ENCODE measurements around the gene AMBRA1.
A peak's percentile ranks its signal among the peaks of the same experiment; 100 is the strongest.

AMBRA1 gene

GRCh38 chr11:46387456-46387855, 206.4 kb downstream of the AMBRA1 start:
- Histone ChIP-seq H3K36me3 (ENCODE audit: insufficient read depth, low read length) (no peaks in the 10 kb centered on the region), H3K27me3 (ENCODE audit: control insufficient read depth in 1 of 2, insufficient read depth in 2 of 2, low read length in 2 of 2) (peaks cover 27 to 85% of the 10 kb centered on the region in 2 donors), H3K9me3 (ENCODE audit: low read length) (no peaks in the 10 kb centered on the region), H3K27ac (ENCODE audit: low read depth, low read length) (no peak overlapping the region), H3K4me1 (ENCODE audit: insufficient read depth, low read length) (peaks cover 13% of the 10 kb centered on the region), H3K9ac (ENCODE audit: low read length) (no peak overlapping the region), H3K4me3 (ENCODE audit: low read depth in 1 of 2, low read length in 2 of 2) (no peak overlapping the region)

- Histone ChIP-seq H3K4me1 (ENCODE audit: insufficient read depth, low read length) (peaks cover 14% of the 10 kb centered on the region), H3K27me3 (ENCODE audit: control insufficient read depth in 1 of 2, insufficient read depth in 2 of 2, low read length in 2 of 2) (peaks cover 27 to 88% of the 10 kb centered on the region in 2 donors)
Observed at GRCh38 chr11:46386674-46387073, 207.1 kb downstream of the AMBRA1 start.

GRCh38 chr11:46386005-46386578, 207.7 kb downstream of the AMBRA1 start:
- H3K27me3 ChIP-seq (ENCODE audit: control insufficient read depth in 1 of 2, insufficient read depth in 2 of 2, low read length in 2 of 2), result peaks cover 27 to 85% of the 10 kb centered on the region in 2 donors

More at GRCh38 chr11:46386674-46387073, 207.1 kb downstream of the AMBRA1 start:
- H3K27ac ChIP-seq (ENCODE audit: low read depth, low read length), result no peak overlapping the region
- no peak overlapping the region for H3K9ac ChIP-seq (ENCODE audit: low read length)
- no peaks in the 10 kb centered on the region for H3K9me3 ChIP-seq (ENCODE audit: low read length)
- no peaks in the 10 kb centered on the region for H3K36me3 ChIP-seq (ENCODE audit: insufficient read depth, low read length)
- H3K4me3 ChIP-seq (ENCODE audit: low read depth in 1 of 2, low read length in 2 of 2), result no peak overlapping the region

GRCh38 chr11:46385169-46386004, 208.4 kb downstream of the AMBRA1 start:
- Histone ChIP-seq H3K9ac (ENCODE audit: low read length) (no peak overlapping the region), H3K4me1 (ENCODE audit: insufficient read depth, low read length) (peaks cover 14% of the 10 kb centered on the region), H3K36me3 (ENCODE audit: insufficient read depth, low read length) (no peaks in the 10 kb centered on the region), H3K27ac (ENCODE audit: low read depth, low read length) (no peak overlapping the region), H3K9me3 (ENCODE audit: low read length) (no peaks in the 10 kb centered on the region), H3K27me3 (ENCODE audit: control insufficient read depth in 1 of 2, insufficient read depth in 2 of 2, low read length in 2 of 2) (peaks cover 21 to 78% of the 10 kb centered on the region in 2 donors), H3K4me3 (ENCODE audit: low read depth in 1 of 2, low read length in 2 of 2) (no peak overlapping the region)

More at GRCh38 chr11:46386005-46386578, 207.7 kb downstream of the AMBRA1 start:
- Histone ChIP-seq H3K36me3 (ENCODE audit: insufficient read depth, low read length) (no peaks in the 10 kb centered on the region), H3K4me3 (ENCODE audit: low read depth in 1 of 2, low read length in 2 of 2) (no peak overlapping the region), H3K4me1 (ENCODE audit: insufficient read depth, low read length) (peaks cover 14% of the 10 kb centered on the region), H3K27ac (ENCODE audit: low read depth, low read length) (no peak overlapping the region), H3K9ac (ENCODE audit: low read length) (no peak overlapping the region), H3K9me3 (ENCODE audit: low read length) (no peaks in the 10 kb centered on the region)

- Histone ChIP-seq H3K4me3 (ENCODE audit: low read depth in 1 of 2, low read length in 2 of 2) (no peak overlapping the region), H3K4me1 (ENCODE audit: insufficient read depth, low read length) (peaks cover 8% of the 10 kb centered on the region), H3K9ac (ENCODE audit: low read length) (no peak overlapping the region), H3K9me3 (ENCODE audit: low read length) (no peaks in the 10 kb centered on the region), H3K36me3 (ENCODE audit: insufficient read depth, low read length) (no peaks in the 10 kb centered on the region), H3K27ac (ENCODE audit: low read depth, low read length) (no peak overlapping the region), H3K27me3 (ENCODE audit: control insufficient read depth in 1 of 2, insufficient read depth in 2 of 2, low read length in 2 of 2) (peaks cover 10 to 65% of the 10 kb centered on the region in 2 donors)
Observed at GRCh38 chr11:46383974-46384701, 209.7 kb downstream of the AMBRA1 start.

GRCh38 chr11:46383404-46383758, 210.4 kb downstream of the AMBRA1 start:
- H3K27ac ChIP-seq (ENCODE audit: low read depth, low read length), result no peak overlapping the region
- no peak overlapping the region for H3K4me3 ChIP-seq (ENCODE audit: low read depth in 1 of 2, low read length in 2 of 2)
- no peaks in the 10 kb centered on the region for H3K9me3 ChIP-seq (ENCODE audit: low read length)
- H3K36me3 ChIP-seq (ENCODE audit: insufficient read depth, low read length), result no peaks in the 10 kb centered on the region
- H3K9ac ChIP-seq (ENCODE audit: low read length), result no peak overlapping the region
- peaks cover 8% of the 10 kb centered on the region for H3K4me1 ChIP-seq (ENCODE audit: insufficient read depth, low read length)
- H3K27me3 ChIP-seq (ENCODE audit: control insufficient read depth in 1 of 2, insufficient read depth in 2 of 2, low read length in 2 of 2), result peaks cover 3 to 58% of the 10 kb centered on the region in 2 donors

- peak overlapping the region; percentile 21 to 47 for H3K4me3 ChIP-seq (ENCODE audit: low read depth in 1 of 2, low read length in 2 of 2)
- H3K36me3 ChIP-seq (ENCODE audit: insufficient read depth, low read length), result no peaks in the 10 kb centered on the region
- H3K27me3 ChIP-seq (ENCODE audit: control insufficient read depth in 1 of 2, insufficient read depth in 2 of 2, low read length in 2 of 2), result peaks cover 0 to 52% of the 10 kb centered on the region in 2 donors
Observed at GRCh38 chr11:46382646-46383403, 211.0 kb downstream of the AMBRA1 start.

GRCh38 chr11:46381819-46382645, 211.8 kb downstream of the AMBRA1 start:
- Histone ChIP-seq H3K4me1 (ENCODE audit: insufficient read depth, low read length) (peaks cover 8% of the 10 kb centered on the region), H3K9ac (ENCODE audit: low read length) (no peak overlapping the region), H3K36me3 (ENCODE audit: insufficient read depth, low read length) (peaks cover 6% of the 10 kb centered on the region), H3K4me3 (ENCODE audit: low read depth in 1 of 2, low read length in 2 of 2) (peak overlapping the region; percentile 21 to 47), H3K9me3 (ENCODE audit: low read length) (no peaks in the 10 kb centered on the region), H3K27me3 (ENCODE audit: control insufficient read depth in 1 of 2, insufficient read depth in 2 of 2, low read length in 2 of 2) (peaks cover 0 to 44% of the 10 kb centered on the region in 2 donors), H3K27ac (ENCODE audit: low read depth, low read length) (no peak overlapping the region)

More at GRCh38 chr11:46382646-46383403, 211.0 kb downstream of the AMBRA1 start:
- Histone ChIP-seq H3K27ac (ENCODE audit: low read depth, low read length) (no peak overlapping the region), H3K9me3 (ENCODE audit: low read length) (no peaks in the 10 kb centered on the region), H3K9ac (ENCODE audit: low read length) (no peak overlapping the region), H3K4me1 (ENCODE audit: insufficient read depth, low read length) (peaks cover 8% of the 10 kb centered on the region)

GRCh38 chr11:46381048-46381818, 212.6 kb downstream of the AMBRA1 start, which contains the start of gene MDK:
Gene MDK, plus strand, starts transcription at chr11:46381669. Its CDS starts 389 bp downstream, at chr11:46382058.
- Histone ChIP-seq H3K27me3 (ENCODE audit: control insufficient read depth in 1 of 2, insufficient read depth in 2 of 2, low read length in 2 of 2) (peaks cover 0 to 37% of the 10 kb centered on the region in 2 donors), H3K9me3 (ENCODE audit: low read length) (no peaks in the 10 kb centered on the region), H3K4me1 (ENCODE audit: insufficient read depth, low read length) (peaks cover 8% of the 10 kb centered on the region), H3K27ac (ENCODE audit: low read depth, low read length) (peak within 1 kb of the TSS; percentile 41), H3K36me3 (ENCODE audit: insufficient read depth, low read length) (peaks cover 6% of the 10 kb centered on the region), H3K9ac (ENCODE audit: low read length) (no peak within 1 kb of the TSS), H3K4me3 (ENCODE audit: low read depth in 1 of 2, low read length in 2 of 2) (peak within 1 kb of the TSS; percentile 55 to 59)

All from muscle layer of colon (tissue), 2 donors.